HG03280 (cell line): ENCODE results near the gene TP63.

Experiments
- ATAC-seq: cut with Tn5 transposase; IDR thresholded peaks from one replicate; pipeline ENCODE4 v1.9.1; 2021; ENCODE audit warnings: mild to moderate bottlenecking, moderate library complexity; ENCODE audit not compliant: unreplicated experiment

The TP63 gene

GRCh38 chr3:189842681-189843602 lies 211.8 kb downstream of the TP63 start:
- ATAC-seq: no peak

- no peak for ATAC-seq
Measured at GRCh38 chr3:189845069-189845468, 213.9 kb downstream of the TP63 start.

- no peak for ATAC-seq
Measured at GRCh38 chr3:189848395-189849040, 217.3 kb downstream of the TP63 start.

GRCh38 chr3:189849262-189849661 lies 218.1 kb downstream of the TP63 start:
- no peak for ATAC-seq

DNA sequence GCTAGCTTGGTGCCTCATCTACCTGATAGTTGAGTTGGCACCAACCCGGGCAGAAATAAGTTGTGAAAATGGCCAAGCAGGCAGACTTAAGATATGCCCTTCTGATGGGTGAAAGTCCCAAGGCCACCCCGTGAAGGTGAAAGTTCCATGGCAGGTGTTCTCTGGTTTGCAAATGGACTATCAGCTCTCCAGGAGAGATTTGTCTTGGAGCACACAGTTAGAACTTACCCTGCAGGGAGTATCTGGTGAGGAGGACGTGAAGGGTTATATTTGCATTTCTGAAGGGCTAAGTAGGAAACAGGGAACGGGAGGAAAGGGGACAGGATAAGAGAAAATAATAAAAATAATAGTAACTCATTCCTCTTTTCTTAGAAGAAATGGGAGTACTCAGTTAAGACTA lies 220.5 kb downstream of the TP63 start:
- no peak for ATAC-seq

DNA sequence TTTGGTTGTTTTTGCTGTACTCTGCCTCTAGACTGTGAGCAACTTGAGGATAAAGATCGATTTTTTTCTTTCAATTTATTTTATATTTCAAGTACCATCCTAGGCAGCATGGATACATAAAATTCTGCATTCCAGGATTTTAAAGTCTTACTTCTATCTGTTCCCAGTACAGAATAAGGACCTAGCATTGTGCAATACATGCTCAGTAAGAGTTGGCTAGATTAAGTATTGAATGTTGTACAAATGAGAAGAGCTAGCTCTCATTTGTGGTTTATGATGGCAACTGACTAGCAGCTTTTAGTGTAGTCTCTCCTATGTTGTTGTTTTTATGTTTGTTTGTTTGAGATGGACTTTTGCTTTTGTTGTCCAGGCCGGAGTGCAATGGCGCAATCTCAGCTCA lies 222.7 kb downstream of the TP63 start:
- no peak for ATAC-seq

DNA sequence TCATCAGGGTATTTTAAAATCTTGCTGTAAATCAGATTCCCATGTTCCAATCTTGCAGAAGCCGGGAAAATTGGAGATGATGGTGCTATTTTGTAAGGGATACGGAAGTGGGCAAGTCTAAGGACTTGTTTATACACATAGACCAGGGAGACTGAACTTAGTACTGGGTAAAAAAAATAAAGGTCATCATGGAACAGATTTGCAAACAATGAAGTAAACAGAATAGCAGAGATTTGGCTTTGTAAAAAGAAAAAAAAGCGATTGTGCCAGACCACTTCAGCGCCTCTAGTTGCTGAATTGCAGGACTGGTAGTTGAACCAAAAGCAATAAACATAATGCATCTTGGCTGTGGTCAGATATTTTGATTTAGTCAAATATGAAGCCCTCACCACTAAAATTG lies 229.1 kb downstream of the TP63 start:
- no peak for ATAC-seq

- ATAC-seq: no peak
Measured at GRCh38 chr3:189862385-189862998, 231.3 kb downstream of the TP63 start.

GRCh38 chr3:189863031-189863430 lies 231.8 kb downstream of the TP63 start:
- ATAC-seq: no peak

- ATAC-seq: no peak
Measured at GRCh38 chr3:189868061-189868460, 236.9 kb downstream of the TP63 start.

DNA sequence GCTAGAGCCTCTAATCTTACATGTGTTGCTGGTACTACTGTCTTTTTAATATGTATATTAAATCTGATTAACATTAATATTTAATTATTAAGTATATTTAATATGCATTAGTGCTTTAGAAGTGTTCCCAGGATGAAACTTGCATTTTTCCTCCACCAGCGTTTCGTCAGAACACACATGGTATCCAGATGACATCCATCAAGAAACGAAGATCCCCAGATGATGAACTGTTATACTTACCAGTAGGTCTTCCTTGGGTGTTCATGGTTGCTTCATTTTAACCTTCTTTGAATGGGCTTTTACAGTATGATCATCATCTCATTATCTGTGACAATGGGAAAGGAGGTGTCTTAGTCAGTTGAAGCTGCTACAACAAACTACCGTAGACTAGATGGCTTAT lies 238.0 kb downstream of the TP63 start:
- no peak for ATAC-seq

DNA sequence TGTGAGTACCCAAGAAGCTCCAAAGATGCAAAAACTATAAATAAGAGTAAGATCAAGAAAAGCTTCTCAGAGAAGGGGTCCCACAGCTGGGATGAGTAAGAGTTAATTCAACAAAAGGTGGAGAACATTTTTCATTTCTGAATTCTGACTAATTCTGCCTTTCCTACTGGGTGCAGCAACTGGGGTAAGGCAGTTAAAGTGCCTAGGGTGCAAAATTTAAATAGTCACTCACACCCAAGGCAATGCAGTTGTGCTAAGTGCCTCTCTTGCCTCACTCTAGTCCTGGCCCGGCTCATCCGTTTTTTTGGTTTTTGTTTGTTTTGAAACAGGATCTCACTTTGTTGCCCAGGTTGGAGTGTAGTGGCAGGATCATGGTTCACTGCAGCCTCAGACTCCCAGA lies 240.2 kb downstream of the TP63 start:
- ATAC-seq: no peak

GRCh38 chr3:189883113-189883753 lies 252.0 kb downstream of the TP63 start:
- ATAC-seq: no peak

GRCh38 chr3:189890496-189890895 lies 259.3 kb downstream of the TP63 start:
- no peak for ATAC-seq

GRCh38 chr3:189896533-189896932 lies 265.3 kb downstream of the TP63 start:
- no peak for ATAC-seq

GRCh38 chr3:189897406-189897805 lies 266.2 kb downstream of the TP63 start:
- no peak for ATAC-seq

GRCh38 chr3:189898559-189899153 lies 267.5 kb downstream of the TP63 start:
- no peak for ATAC-seq

DNA sequence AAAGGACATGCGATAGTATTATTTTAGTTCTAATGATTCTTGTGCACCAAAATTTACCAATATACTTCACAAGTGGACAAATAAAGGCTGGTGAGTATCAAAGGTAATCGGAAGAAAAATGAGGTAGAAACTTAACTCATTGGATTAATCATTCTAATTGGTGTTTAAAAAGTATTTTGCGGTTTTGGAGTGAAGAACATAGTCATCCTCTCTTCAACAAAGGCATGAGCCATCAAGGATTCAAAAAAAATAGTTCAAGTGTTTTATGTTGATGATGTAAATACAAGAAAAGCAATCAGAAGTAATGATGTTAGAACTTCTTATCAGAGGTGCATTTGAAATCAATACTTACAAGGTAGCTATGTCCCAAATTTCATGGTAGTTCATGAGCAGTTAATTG lies 268.0 kb downstream of the TP63 start:
- ATAC-seq: no peak

DNA sequence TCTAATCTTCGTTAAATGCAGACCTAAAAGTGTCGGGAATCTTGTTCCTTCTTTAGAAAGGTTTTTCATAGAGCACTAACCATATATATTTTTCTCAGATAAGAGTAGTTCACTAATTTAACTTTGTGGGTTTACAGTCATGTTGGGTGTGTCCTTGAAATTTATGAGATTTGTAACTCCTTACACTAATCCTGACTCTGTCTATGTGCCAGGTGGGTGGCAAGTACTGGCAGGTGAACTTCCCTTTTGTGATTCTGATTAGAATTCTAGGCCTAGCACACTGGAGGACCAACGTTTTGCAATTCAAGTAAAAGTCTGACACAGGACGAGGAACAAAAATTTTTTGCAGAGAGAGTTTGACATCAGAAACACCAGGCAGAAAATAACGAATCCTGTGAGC lies 269.4 kb downstream of the TP63 start:
- ATAC-seq: no peak

GRCh38 chr3:189901481-189901880 lies 270.3 kb downstream of the TP63 start:
- ATAC-seq: no peak
